Uterus (tissue), 4 donors: ENCODE results near the gene RPRD1B. TPM values are rescaled to one million over a fixed set of nuclear protein-coding genes. Genes with fewer than 3 reads are reported as not detected.

Source experiments
- DNase-seq, 2 donors: peaks; one replicate each; pipeline ENCODE4 v3.0.0-alpha.2; 2019 to 2020
- H3K27ac ChIP-seq, 2 donors: fragments of 200-600 bp; sonication (generic); 1 replicate in 1 of 2; 2 replicates in 1 of 2; pipeline ENCODE4 v1.5.1; 2016 to 2018
- H3K27me3 ChIP-seq, 2 donors: fragments of 200-600 bp; sonication (generic); one replicate each; pipeline ENCODE4 v1.5.1; 2018 to 2019; ENCODE audit warnings: control low read depth in 1 of 2
- H3K36me3 ChIP-seq, 2 donors: fragments of 200-600 bp; sonication (generic); one replicate each; pipeline ENCODE4 v1.5.1; 2019; ENCODE audit warnings: control low read depth in 1 of 2
- H3K4me1 ChIP-seq, 2 donors: fragments of 200-600 bp; sonication (generic); one replicate each; pipeline ENCODE4 v1.5.1; 2018 to 2019; ENCODE audit warnings: control low read depth in 1 of 2
- H3K4me3 ChIP-seq, 2 donors: fragments of 200-600 bp; sonication (generic); 1 replicate in 1 of 2; 2 replicates in 1 of 2; pipeline ENCODE4 v1.5.1; 2018 to 2019; ENCODE audit warnings: mild to moderate bottlenecking in 1 of 2
- H3K9me3 ChIP-seq, 2 donors: fragments of 200-600 bp; sonication (generic); one replicate each; pipeline ENCODE4 v1.5.1; 2019; ENCODE audit warnings: control low read depth in 1 of 2
- POLR2A ChIP-seq, 2 donors: fragments of 450-650 bp; IDR thresholded peaks; one replicate each; pipeline ENCODE4 v1.6.1; 2016; ENCODE audit warnings: antibody characterized with exemption in 2 of 2, mild to moderate bottlenecking in 1 of 2, moderate library complexity in 1 of 2
- intact Hi-C: fragments of 100-400 bp; cut with DNase I; formaldehyde crosslinking; loops from one replicate; pipeline ENCODE4 v1.15.1; 2023; ENCODE audit warnings: low total_unique reads
- total RNA-seq, 4 donors: library from RNA; depleted of rRNA in 3 of 4; stranded (reverse); fragments of >200 nt in 3 of 4; gene quantifications; one replicate each; pipeline versions ENCODE4 v1.1.0 to v1.2.4, GENCODE V29; 2014 to 2023
- TF ChIP-seq, protein P1 (sequence below), 4 experiments: fragments of 200-600 bp in 2 of 4; fragments of 450-650 bp in 2 of 4; sonication (generic) in 2 of 4; IDR thresholded peaks; one replicate each; pipeline ENCODE4 v1.5.1; 2016 to 2019; ENCODE audit warnings: antibody characterized with exemption in 4 of 4, mild to moderate bottlenecking in 2 of 4, moderate library complexity in 1 of 4
- donor health status: DM: yes; HTN: yes; CAD: no.

The RPRD1B gene
- total RNA-seq, 4 donors from 2014 or later = 7.9 to 71.3 (median 26.1) TPM

DNA sequence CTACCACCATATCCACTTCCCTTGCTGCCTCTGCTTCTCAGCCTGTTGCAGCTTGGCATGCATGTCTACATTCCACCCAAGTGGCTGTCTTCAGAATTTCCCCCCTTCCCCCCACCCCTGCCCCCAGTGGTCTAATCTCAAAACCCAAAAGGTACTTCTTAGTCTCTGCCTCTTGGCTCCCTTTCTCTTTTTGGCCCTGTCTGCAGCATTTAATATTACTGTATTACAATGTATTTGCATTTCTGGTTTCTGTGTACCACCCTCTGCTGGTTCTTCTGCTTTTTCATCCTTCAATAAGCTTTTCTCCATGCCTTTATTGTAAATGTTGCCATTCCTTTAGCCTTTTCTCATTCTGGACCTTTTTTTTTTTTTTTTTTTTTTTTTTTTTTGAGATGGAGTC is 43.0 kb downstream of the RPRD1B start:
- H3K9me3 ChIP-seq = no peaks in the 10 kb centered on the region
- intact Hi-C loops = no loop called here
- H3K36me3 ChIP-seq = no peaks in the 10 kb centered on the region
- DNase-seq = no peak
- peaks cover 0 to 21% of the 10 kb centered on the region in 2 donors for H3K4me1 ChIP-seq
- H3K4me3 ChIP-seq = no peak overlapping the region
- no peaks in the 10 kb centered on the region for H3K27me3 ChIP-seq
- peak overlapping the region; percentile 82 to 86 for H3K27ac ChIP-seq
- TF ChIP-seq, protein P1, sequence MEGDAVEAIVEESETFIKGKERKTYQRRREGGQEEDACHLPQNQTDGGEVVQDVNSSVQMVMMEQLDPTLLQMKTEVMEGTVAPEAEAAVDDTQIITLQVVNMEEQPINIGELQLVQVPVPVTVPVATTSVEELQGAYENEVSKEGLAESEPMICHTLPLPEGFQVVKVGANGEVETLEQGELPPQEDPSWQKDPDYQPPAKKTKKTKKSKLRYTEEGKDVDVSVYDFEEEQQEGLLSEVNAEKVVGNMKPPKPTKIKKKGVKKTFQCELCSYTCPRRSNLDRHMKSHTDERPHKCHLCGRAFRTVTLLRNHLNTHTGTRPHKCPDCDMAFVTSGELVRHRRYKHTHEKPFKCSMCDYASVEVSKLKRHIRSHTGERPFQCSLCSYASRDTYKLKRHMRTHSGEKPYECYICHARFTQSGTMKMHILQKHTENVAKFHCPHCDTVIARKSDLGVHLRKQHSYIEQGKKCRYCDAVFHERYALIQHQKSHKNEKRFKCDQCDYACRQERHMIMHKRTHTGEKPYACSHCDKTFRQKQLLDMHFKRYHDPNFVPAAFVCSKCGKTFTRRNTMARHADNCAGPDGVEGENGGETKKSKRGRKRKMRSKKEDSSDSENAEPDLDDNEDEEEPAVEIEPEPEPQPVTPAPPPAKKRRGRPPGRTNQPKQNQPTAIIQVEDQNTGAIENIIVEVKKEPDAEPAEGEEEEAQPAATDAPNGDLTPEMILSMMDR (IDR thresholded peaks at IDR 0.05) = no peak
- TF ChIP-seq POLR2A (IDR thresholded peaks at IDR 0.05) = no peak

DNA sequence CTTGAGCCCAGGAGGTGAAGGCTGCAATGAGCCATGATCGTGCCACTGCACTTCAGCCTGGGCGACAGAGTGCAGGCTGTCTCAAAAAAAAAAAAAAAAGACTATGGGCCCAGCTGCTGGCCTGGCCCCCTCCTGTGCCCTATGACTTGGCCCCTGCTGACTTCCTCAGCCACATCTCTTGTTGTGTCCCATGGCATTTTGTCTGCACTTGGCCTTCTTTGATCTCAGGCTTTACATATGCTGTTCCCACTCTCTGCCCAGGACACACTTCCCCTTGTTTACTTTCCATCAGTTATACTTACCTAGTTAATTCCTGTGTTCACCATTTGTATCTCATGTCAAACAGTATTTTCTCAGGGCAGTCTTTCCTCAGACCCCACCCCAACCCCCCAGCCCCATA is 44.5 kb downstream of the RPRD1B start:
- no peak for TF ChIP-seq POLR2A (IDR thresholded peaks at IDR 0.05)
- TF ChIP-seq, protein P1 (IDR thresholded peaks at IDR 0.05) = no peak
- no peak for DNase-seq
- no peaks in the 10 kb centered on the region for H3K9me3 ChIP-seq
- H3K4me1 ChIP-seq = peaks cover 0 to 19% of the 10 kb centered on the region in 2 donors
- H3K4me3 ChIP-seq = no peak overlapping the region
- peak overlapping the region; percentile 82 to 86 for H3K27ac ChIP-seq
- no peaks in the 10 kb centered on the region for H3K27me3 ChIP-seq
- intact Hi-C loops = no loop called here
- no peaks in the 10 kb centered on the region for H3K36me3 ChIP-seq

DNA sequence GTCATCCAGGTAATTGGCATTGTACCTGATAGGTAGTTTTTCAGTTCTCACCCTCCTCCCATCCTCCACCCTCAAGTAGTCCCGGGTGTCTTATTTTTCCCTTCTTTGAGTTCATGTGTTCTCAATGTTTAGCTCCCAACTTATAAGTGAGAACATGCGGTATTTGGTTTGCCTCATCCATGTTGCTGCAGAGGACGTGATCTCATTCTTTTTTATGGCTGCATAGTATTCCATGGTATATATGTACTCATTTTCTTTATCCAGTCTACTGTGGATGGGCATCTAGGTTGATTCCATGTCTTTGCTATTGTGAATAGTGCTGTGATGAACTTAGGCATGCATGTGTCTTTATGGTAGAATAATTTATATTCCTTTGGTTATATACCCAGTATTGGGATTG is 45.8 kb downstream of the RPRD1B start:
- no peaks in the 10 kb centered on the region for H3K9me3 ChIP-seq
- H3K27me3 ChIP-seq = no peaks in the 10 kb centered on the region
- no peak overlapping the region for H3K4me3 ChIP-seq
- no peaks in the 10 kb centered on the region for H3K36me3 ChIP-seq
- intact Hi-C loops = no loop called here
- TF ChIP-seq, protein P1 (IDR thresholded peaks at IDR 0.05) = no peak
- no peak for TF ChIP-seq POLR2A (IDR thresholded peaks at IDR 0.05)
- no peak for DNase-seq
- peaks cover 4 to 13% of the 10 kb centered on the region in 2 donors for H3K4me1 ChIP-seq
- no peak overlapping the region for H3K27ac ChIP-seq

DNA sequence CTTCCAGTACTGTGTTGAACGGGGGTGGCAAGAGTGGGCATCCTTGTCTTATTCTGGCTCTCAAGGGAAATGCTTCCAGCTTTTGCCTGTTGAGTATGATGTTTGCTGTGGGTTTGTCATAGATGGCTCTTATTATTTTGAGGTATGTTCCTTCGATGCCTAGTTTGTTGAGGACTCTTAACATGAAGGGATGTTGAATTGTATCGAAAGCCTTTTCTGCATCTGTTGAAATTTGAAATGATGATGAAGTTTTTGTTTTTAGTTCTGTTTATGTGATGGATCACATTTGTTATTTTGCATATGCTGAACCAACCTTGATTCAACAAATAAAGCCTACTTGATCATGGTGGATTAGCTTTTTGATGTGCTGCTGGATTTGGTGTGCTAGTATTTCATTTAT is 48.0 kb downstream of the RPRD1B start:
- H3K36me3 ChIP-seq = no peaks in the 10 kb centered on the region
- intact Hi-C loops = no loop called here
- no peak overlapping the region for H3K4me3 ChIP-seq
- peak overlapping the region; percentile 68 to 85 for H3K27ac ChIP-seq
- H3K9me3 ChIP-seq = no peaks in the 10 kb centered on the region
- H3K4me1 ChIP-seq = peaks cover 0 to 10% of the 10 kb centered on the region in 2 donors
- TF ChIP-seq, protein P1 (IDR thresholded peaks at IDR 0.05) = no peak
- TF ChIP-seq POLR2A (IDR thresholded peaks at IDR 0.05) = no peak
- H3K27me3 ChIP-seq = no peaks in the 10 kb centered on the region
- DNase-seq = no peak

DNA sequence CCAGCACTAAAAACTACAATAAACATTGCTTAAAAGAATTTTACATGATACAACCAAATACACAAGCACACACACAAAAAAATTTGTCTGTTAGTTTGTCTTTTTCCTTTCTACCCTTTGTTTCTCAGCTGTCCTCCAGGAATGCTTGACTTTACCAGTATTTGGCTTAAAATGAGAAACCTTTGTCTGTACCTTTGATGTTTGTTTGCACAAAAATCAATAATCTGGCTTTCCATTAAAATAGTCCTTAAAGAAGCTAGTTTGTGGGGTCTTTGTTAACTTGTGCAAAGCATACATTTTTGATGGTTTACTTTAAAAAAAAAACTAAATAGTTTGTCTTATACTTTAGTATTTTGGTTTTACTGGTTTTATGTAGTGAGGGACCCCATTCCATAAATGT is 49.3 kb downstream of the RPRD1B start:
- Histone ChIP-seq H3K4me1 (peaks cover 0 to 10% of the 10 kb centered on the region in 2 donors), H3K4me3 (no peak overlapping the region), H3K27ac (peak overlapping the region; percentile 68 to 85), H3K9me3 (no peaks in the 10 kb centered on the region), H3K27me3 (no peaks in the 10 kb centered on the region), H3K36me3 (no peaks in the 10 kb centered on the region)
- TF ChIP-seq POLR2A (IDR thresholded peaks at IDR 0.05) = no peak
- TF ChIP-seq, protein P1 (IDR thresholded peaks at IDR 0.05) = no peak
- DNase-seq = no peak
- intact Hi-C loops = no loop called here
